Uterus (tissue), 4 donors: Measurements from ENCODE around the gene CLMP. TPM values are rescaled to one million over a fixed set of nuclear protein-coding genes. Genes with fewer than 3 reads are reported as not detected.

ENCODE experiments used
- DNase-seq, 2 donors: peaks; one replicate each; pipeline ENCODE4 v3.0.0-alpha.2; 2019 to 2020
- H3K27ac ChIP-seq, 2 donors: fragments of 200-600 bp; sonication (generic); 1 replicate in 1 of 2; 2 replicates in 1 of 2; pipeline ENCODE4 v1.5.1; 2016 to 2018
- H3K27me3 ChIP-seq, 2 donors: fragments of 200-600 bp; sonication (generic); one replicate each; pipeline ENCODE4 v1.5.1; 2018 to 2019; ENCODE audit warnings: control low read depth in 1 of 2
- H3K36me3 ChIP-seq, 2 donors: fragments of 200-600 bp; sonication (generic); one replicate each; pipeline ENCODE4 v1.5.1; 2019; ENCODE audit warnings: control low read depth in 1 of 2
- H3K4me1 ChIP-seq, 2 donors: fragments of 200-600 bp; sonication (generic); one replicate each; pipeline ENCODE4 v1.5.1; 2018 to 2019; ENCODE audit warnings: control low read depth in 1 of 2
- H3K4me3 ChIP-seq, 2 donors: fragments of 200-600 bp; sonication (generic); 1 replicate in 1 of 2; 2 replicates in 1 of 2; pipeline ENCODE4 v1.5.1; 2018 to 2019; ENCODE audit warnings: mild to moderate bottlenecking in 1 of 2
- H3K9me3 ChIP-seq, 2 donors: fragments of 200-600 bp; sonication (generic); one replicate each; pipeline ENCODE4 v1.5.1; 2019; ENCODE audit warnings: control low read depth in 1 of 2
- CTCF ChIP-seq, 4 experiments: fragments of 200-600 bp in 2 of 4; fragments of 450-650 bp in 2 of 4; sonication (generic) in 2 of 4; IDR thresholded peaks; one replicate each; pipeline ENCODE4 v1.5.1; 2016 to 2019; ENCODE audit warnings: antibody characterized with exemption in 4 of 4, mild to moderate bottlenecking in 2 of 4, moderate library complexity in 1 of 4
- POLR2A ChIP-seq, 2 donors: fragments of 450-650 bp; IDR thresholded peaks; one replicate each; pipeline ENCODE4 v1.6.1; 2016; ENCODE audit warnings: antibody characterized with exemption in 2 of 2, mild to moderate bottlenecking in 1 of 2, moderate library complexity in 1 of 2
- intact Hi-C: fragments of 100-400 bp; cut with DNase I; formaldehyde crosslinking; loops from one replicate; pipeline ENCODE4 v1.15.1; 2023; ENCODE audit warnings: low total_unique reads
- total RNA-seq, 4 donors: library from RNA; depleted of rRNA in 3 of 4; stranded (reverse); fragments of >200 nt in 3 of 4; gene quantifications; one replicate each; pipeline versions ENCODE4 v1.1.0 to v1.2.4, GENCODE V29; 2014 to 2023
- donor health status: DM: yes; HTN: yes; CAD: no.

Gene CLMP
- total RNA-seq, 4 donors from 2014 or later = 51.6 to 143 (median 95.7) TPM

- Histone ChIP-seq H3K27ac (peak overlapping the region; percentile 84 to 86), H3K4me1 (peaks cover 4 to 11% of the 10 kb centered on the region in 2 donors), H3K4me3 (no peak overlapping the region), H3K36me3 (no peaks in the 10 kb centered on the region), H3K27me3 (no peaks in the 10 kb centered on the region), H3K9me3 (no peaks in the 10 kb centered on the region)
- peak; percentile 81 to 89 for DNase-seq
- TF ChIP-seq POLR2A (IDR thresholded peaks at IDR 0.05) (no peak), CTCF (IDR thresholded peaks at IDR 0.05) (no peak)
- intact Hi-C loops = no loop called here
Measured at GRCh38 chr11:123174196-123175183, 20.6 kb downstream of the CLMP start.

DNA sequence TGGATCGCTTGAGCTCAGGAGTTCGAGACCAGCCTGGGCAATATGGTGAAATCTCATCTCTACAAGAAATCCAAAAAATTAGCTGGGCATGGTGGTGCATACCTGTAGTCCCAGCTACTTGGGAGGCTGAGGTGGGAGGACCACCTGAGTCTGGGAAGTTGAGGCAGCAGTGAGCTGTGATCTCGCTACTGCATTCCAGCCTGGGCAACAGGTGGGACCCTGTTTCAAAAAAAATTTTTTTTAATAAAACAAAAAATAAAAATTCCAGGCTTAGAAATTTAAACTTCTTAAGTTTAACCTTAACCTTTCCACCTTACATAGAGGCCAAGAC, 21.2 kb downstream of the CLMP start:
- TF ChIP-seq CTCF (IDR thresholded peaks at IDR 0.05) (no peak), POLR2A (IDR thresholded peaks at IDR 0.05) (no peak)
- H3K27me3 ChIP-seq = no peaks in the 10 kb centered on the region
- peak overlapping the region; percentile 84 to 86 for H3K27ac ChIP-seq
- no peaks in the 10 kb centered on the region for H3K36me3 ChIP-seq
- peaks cover 4 to 10% of the 10 kb centered on the region in 2 donors for H3K4me1 ChIP-seq
- no peaks in the 10 kb centered on the region for H3K9me3 ChIP-seq
- H3K4me3 ChIP-seq = no peak overlapping the region
- intact Hi-C loops = no loop called here
- DNase-seq = no peak

- H3K9me3 ChIP-seq = no peaks in the 10 kb centered on the region
- H3K4me3 ChIP-seq = no peak overlapping the region
- H3K27me3 ChIP-seq = no peaks in the 10 kb centered on the region
- H3K27ac ChIP-seq = peak overlapping the region; percentile 84 to 86
- DNase-seq = no peak
- H3K36me3 ChIP-seq = no peaks in the 10 kb centered on the region
- TF ChIP-seq CTCF (IDR thresholded peaks at IDR 0.05) (no peak), POLR2A (IDR thresholded peaks at IDR 0.05) (no peak)
- intact Hi-C loops = no loop called here
- peaks cover 4 to 10% of the 10 kb centered on the region in 2 donors for H3K4me1 ChIP-seq
Measured at GRCh38 chr11:123173040-123173855, 21.8 kb downstream of the CLMP start.

GRCh38 chr11:123170929-123171328, 24.1 kb downstream of the CLMP start:
- Histone ChIP-seq H3K27ac (no peak overlapping the region), H3K9me3 (no peaks in the 10 kb centered on the region), H3K36me3 (no peaks in the 10 kb centered on the region), H3K27me3 (no peaks in the 10 kb centered on the region), H3K4me3 (no peak overlapping the region), H3K4me1 (peaks cover 0 to 14% of the 10 kb centered on the region in 2 donors)
- intact Hi-C loops = no loop called here
- no peak for TF ChIP-seq CTCF (IDR thresholded peaks at IDR 0.05)
- TF ChIP-seq POLR2A (IDR thresholded peaks at IDR 0.05) = no peak
- no peak for DNase-seq
